Glutamatergic neuron (in vitro differentiated cells): ENCODE data around the gene HMGXB3. TPM values are rescaled to one million over a fixed set of nuclear protein-coding genes. Genes with fewer than 3 reads are reported as not detected.

Experiments used
- DNase-seq: peaks from one replicate; pipeline ENCODE4 v3.0.0; 2022
- H3K27ac Mint-ChIP-seq: one replicate; pipeline ENCODE4 v1.8.0; 2020; ENCODE audit warnings: mild to moderate bottlenecking, mixed read lengths, inconsistent platforms; ENCODE audit not compliant: unreplicated experiment
- H3K27me3 Mint-ChIP-seq: one replicate; pipeline ENCODE4 v1.8.0; 2020; ENCODE audit warnings: mild to moderate bottlenecking, moderate library complexity, mixed read lengths, inconsistent platforms; ENCODE audit not compliant: unreplicated experiment
- H3K36me3 Mint-ChIP-seq: one replicate; pipeline ENCODE4 v1.8.0; 2020; ENCODE audit warnings: mild to moderate bottlenecking, mixed read lengths, inconsistent platforms; ENCODE audit not compliant: unreplicated experiment
- H3K4me1 Mint-ChIP-seq: one replicate; pipeline ENCODE4 v1.8.0; 2020; ENCODE audit warnings: mild to moderate bottlenecking, low read depth, mixed read lengths, inconsistent platforms; ENCODE audit not compliant: unreplicated experiment
- H3K4me3 Mint-ChIP-seq: one replicate; pipeline ENCODE4 v1.8.0; 2020; ENCODE audit warnings: mild to moderate bottlenecking, mixed read lengths, inconsistent platforms; ENCODE audit not compliant: unreplicated experiment
- H3K9me3 Mint-ChIP-seq: one replicate; pipeline ENCODE4 v1.8.0; 2020; ENCODE audit warnings: mild to moderate bottlenecking, moderate library complexity, mixed read lengths, inconsistent platforms; ENCODE audit not compliant: unreplicated experiment
- total RNA-seq: library from RNA; stranded (reverse); fragmentation: NEBNext Ultra II Directional; extraction: Animal tissue kit (Norgen Biotek cat#: 25700); gene quantifications from one replicate; pipeline ENCODE4 v1.2.1, GENCODE V29; 2021; ENCODE audit not compliant: unreplicated experiment
- TF ChIP-seq, protein P1 (sequence below): fragments of 200-600 bp; sonication (generic); IDR thresholded peaks from one replicate; pipeline ENCODE4 v1.5.0; 2021; ENCODE audit not compliant: partially characterized antibody, unreplicated experiment

The HMGXB3 gene
- total RNA-seq, 1 donor from 2014 or later: 48.6 TPM

DNA sequence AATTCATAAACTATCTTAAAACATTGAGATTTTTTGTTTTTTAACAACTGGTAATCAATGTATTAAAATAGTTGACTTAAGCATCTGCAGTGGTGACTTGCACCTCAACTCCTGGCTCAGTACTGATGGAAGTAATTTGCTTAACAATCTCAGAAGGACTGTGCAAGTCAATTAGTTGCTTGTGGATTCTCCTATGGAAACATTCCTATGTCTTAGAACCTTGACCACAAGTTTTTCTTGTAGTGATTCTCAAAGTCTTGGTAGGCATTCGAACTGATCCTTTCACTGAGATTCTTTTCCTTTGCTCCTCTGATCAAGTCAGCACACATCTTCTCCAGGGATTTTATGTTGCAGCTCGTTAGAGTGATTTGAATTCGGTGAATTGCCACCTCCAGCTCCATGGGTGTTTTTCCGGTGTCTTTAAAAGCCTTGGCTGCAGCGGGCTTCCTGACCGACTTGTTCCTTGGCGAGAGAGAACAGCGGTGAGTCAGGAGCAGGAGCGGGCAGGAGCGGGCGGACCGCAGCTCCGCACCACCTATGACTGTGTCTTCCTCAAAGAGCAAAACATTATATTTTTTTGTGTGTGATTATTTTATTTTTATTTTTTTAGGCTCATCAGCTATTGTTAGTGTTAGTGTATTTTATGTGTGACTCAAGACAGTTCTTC lies 21.1 kb downstream of the HMGXB3 start:
- TF ChIP-seq, protein P1, sequence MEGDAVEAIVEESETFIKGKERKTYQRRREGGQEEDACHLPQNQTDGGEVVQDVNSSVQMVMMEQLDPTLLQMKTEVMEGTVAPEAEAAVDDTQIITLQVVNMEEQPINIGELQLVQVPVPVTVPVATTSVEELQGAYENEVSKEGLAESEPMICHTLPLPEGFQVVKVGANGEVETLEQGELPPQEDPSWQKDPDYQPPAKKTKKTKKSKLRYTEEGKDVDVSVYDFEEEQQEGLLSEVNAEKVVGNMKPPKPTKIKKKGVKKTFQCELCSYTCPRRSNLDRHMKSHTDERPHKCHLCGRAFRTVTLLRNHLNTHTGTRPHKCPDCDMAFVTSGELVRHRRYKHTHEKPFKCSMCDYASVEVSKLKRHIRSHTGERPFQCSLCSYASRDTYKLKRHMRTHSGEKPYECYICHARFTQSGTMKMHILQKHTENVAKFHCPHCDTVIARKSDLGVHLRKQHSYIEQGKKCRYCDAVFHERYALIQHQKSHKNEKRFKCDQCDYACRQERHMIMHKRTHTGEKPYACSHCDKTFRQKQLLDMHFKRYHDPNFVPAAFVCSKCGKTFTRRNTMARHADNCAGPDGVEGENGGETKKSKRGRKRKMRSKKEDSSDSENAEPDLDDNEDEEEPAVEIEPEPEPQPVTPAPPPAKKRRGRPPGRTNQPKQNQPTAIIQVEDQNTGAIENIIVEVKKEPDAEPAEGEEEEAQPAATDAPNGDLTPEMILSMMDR: no peak
- Mint-ChIP-seq H3K27ac (peak overlapping the region; percentile 28), H3K4me3 (no peak overlapping the region), H3K27me3 (no peaks in the 10 kb centered on the region), H3K36me3 (no peaks in the 10 kb centered on the region), H3K9me3 (no peaks in the 10 kb centered on the region), H3K4me1 (no peaks in the 10 kb centered on the region)
- DNase-seq: no peak

DNA sequence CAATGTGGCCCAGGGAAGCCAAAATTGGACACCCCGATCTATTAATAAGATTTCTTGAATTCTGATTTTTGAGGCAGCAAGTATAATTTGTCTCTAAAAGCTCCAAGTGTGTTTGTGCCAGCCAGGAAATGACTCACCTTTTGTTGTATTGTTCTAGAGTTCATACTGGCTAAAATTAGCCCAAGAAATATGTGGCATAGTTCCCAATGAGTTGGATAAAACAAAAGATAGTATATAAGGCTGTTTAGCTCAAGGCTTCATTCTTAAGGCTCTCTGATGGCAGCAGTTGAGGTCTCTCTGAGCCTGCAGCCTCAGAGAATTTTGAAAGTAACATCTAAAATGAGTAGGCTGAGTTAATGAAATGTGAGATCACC lies 21.6 kb downstream of the HMGXB3 start:
- Mint-ChIP-seq H3K27me3 (no peaks in the 10 kb centered on the region), H3K9me3 (no peaks in the 10 kb centered on the region), H3K36me3 (no peaks in the 10 kb centered on the region), H3K4me1 (no peaks in the 10 kb centered on the region), H3K27ac (no peak overlapping the region), H3K4me3 (no peak overlapping the region)
- DNase-seq: no peak
- TF ChIP-seq, protein P1: no peak

DNA sequence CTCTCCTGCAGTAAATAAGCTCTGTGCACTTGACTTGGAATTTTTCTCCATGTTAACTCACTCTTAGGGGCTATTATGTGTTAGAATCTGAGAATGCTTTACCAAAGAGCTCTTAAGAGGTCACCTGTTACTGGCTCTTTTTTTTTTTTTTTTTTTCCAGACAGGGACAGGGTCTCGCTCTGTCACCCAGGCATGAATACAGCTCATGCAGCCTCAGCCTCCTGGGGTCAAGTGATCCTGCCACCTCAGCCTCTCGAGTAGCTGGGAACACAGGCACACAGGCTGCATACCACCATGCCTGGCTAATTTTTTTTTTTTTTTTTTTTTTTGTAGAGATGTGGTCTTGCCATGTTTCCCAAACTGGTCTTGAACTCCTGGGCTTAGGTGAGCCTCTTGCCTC lies 22.1 kb downstream of the HMGXB3 start:
- no peak for DNase-seq
- Mint-ChIP-seq H3K4me1 (no peaks in the 10 kb centered on the region), H3K27me3 (no peaks in the 10 kb centered on the region), H3K9me3 (no peaks in the 10 kb centered on the region), H3K36me3 (no peaks in the 10 kb centered on the region), H3K4me3 (no peak overlapping the region), H3K27ac (no peak overlapping the region)
- TF ChIP-seq, protein P1: no peak

DNA sequence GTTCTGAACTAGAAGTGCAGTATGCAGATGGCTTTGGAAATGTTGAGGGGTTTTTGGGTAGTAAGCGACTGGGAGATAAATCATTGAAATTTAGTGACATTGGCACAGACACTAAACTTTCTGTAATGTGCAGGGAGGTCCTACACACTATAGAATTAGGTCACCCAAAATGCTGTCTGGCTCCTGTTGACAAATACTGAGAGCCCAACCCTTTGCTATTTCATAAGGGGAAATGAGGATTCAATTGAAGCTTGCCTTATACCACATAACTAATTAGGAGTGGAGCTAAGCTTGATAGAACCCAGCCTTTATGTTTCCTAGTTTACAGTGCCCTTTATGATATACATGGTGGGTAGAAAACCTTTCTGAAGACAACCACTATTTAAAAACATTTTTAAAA lies 22.6 kb downstream of the HMGXB3 start:
- Mint-ChIP-seq H3K4me1 (no peaks in the 10 kb centered on the region), H3K9me3 (no peaks in the 10 kb centered on the region), H3K36me3 (no peaks in the 10 kb centered on the region), H3K4me3 (no peak overlapping the region), H3K27ac (no peak overlapping the region), H3K27me3 (no peaks in the 10 kb centered on the region)
- no peak for DNase-seq
- TF ChIP-seq, protein P1: no peak

DNA sequence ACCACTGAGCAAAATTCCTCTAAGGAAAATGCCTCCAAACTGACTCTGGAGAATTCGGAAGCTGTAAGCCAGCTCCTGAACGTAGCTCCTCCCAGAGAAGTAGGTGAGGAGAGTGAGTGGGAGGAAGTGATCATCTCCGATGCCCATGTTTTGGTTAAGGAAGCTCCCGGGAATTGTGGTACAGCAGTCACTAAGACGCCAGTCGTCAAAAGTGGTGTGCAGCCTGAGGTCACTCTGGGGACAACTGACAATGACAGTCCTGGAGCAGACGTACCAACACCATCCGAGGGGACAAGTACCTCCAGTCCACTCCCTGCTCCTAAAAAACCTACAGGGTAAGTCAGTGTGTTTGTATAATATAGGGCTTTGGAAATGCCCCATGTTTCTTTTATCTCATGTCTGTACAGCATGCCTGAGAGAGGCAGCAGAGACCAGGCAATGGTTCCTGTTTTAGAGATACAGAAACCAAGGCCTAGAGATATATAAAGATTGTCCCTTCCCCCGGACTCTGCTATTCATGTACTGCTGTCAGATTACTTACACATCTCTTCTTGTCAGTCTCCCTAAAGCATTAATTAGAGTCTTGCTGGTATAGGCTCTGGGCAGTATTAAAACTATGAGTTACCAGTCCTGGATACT lies 23.9 kb downstream of the HMGXB3 start:
- Mint-ChIP-seq H3K4me1 (no peaks in the 10 kb centered on the region), H3K27ac (no peak overlapping the region), H3K4me3 (no peak overlapping the region), H3K9me3 (no peaks in the 10 kb centered on the region), H3K36me3 (no peaks in the 10 kb centered on the region), H3K27me3 (no peaks in the 10 kb centered on the region)
- TF ChIP-seq, protein P1: no peak
- no peak for DNase-seq
